Measurements from ENCODE around the gene PHF2. TPM values are rescaled to one million over a fixed set of nuclear protein-coding genes. Genes with fewer than 3 reads are reported as not detected.

The PHF2 gene
- total RNA-seq, 1 experiment from 2014 or later: 16.1 TPM

DNA sequence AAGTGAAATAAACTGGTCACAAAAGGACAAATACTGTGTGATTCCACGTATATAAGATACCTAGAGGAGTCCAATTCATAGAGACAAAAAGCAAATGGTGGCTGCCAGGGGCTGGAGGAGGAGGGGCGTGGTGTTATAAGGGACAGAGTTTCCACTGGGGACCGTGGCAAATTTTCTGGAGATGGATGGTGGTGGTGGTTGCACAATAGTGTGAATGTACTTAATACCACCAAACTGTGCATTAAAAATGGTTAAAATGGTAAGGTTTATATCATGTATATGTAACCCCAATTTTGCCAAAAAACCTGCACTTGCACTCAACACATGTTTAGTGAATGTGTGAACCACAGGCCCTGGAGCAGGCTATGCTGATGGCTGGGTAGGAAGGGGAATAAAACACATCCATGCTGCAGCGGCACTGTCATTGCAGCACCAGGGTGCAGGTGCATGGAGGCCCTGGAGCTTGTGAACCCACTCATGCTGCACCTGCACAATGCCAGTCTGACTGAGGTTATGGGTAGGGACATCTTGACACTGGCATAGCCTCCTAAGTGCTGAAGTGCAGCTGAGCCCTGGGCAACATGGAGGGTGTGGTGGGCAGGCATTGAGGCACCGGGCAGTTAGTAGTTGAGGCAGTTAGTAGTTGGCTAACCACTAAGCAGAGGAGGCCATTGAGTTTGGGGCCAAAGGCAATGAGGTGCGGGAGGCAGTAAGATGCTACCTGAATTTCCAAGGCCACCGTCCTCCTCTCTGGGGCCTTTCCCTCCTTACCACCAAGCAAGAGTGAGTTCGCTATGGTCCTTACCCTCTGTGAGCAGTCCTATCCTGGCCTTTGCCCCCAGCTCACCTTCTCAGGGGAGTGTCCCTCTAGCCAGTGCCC lies 3.5 kb upstream of the PHF2 start:
- no peak overlapping the region for H3K27ac ChIP-seq (ENCODE audit: low read length)
- H4K20me1 ChIP-seq (ENCODE audit: insufficient read depth, low read depth, low read length): no peaks in the 10 kb centered on the region
- H3K4me2 ChIP-seq (ENCODE audit: low read depth, low read length, poor library complexity, severe bottlenecking): no peak overlapping the region
- H3K9ac ChIP-seq (ENCODE audit: low read length): no peak overlapping the region
- no peak overlapping the region for H3K4me3 ChIP-seq (ENCODE audit: low read length)
- peaks cover 22% of the 10 kb centered on the region for H3K36me3 ChIP-seq (ENCODE audit: insufficient read depth, low read length)
- no peaks in the 10 kb centered on the region for H3K9me2 ChIP-seq (replicated peaks; ENCODE audit: insufficient read depth, low read length)
- H2AFZ ChIP-seq (ENCODE audit: low read length): no peak overlapping the region
- H3K27me3 ChIP-seq (ENCODE audit: low read length): no peaks in the 10 kb centered on the region
- no peak for DNase-seq
- H3K9me3 ChIP-seq (ENCODE audit: low read length): 0 out of 2 replicates have a peak, but pooled peaks cover 8% of the 10 kb centered on the region
- H3K79me2 ChIP-seq (ENCODE audit: low read length): peaks cover 18% of the 10 kb centered on the region
- H3K4me1 ChIP-seq (ENCODE audit: low read length): peaks cover 15% of the 10 kb centered on the region

DNA sequence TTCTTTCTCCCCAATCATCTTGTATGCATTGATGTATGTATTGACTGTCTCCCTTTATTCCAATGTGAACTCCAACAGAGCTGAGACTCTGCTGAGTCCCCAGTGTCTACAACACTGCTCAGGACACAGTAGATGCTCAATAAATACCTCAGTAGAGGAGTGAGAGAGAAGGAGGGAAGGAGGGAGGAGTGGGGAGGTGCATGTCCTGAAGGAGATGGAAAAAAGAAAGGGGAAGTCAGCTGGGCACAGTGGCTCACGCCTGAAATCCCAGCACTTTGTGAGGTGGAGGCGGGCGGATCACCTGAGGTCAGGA lies 2.9 kb upstream of the PHF2 start:
- no peak overlapping the region for H3K27ac ChIP-seq (ENCODE audit: low read length)
- no peak overlapping the region for H2AFZ ChIP-seq (ENCODE audit: low read length)
- H3K27me3 ChIP-seq (ENCODE audit: low read length): no peaks in the 10 kb centered on the region
- no peak for DNase-seq
- 0 out of 2 replicates have a peak, but pooled peaks cover 8% of the 10 kb centered on the region for H3K9me3 ChIP-seq (ENCODE audit: low read length)
- H3K36me3 ChIP-seq (ENCODE audit: insufficient read depth, low read length): peaks cover 22% of the 10 kb centered on the region
- peaks cover 24% of the 10 kb centered on the region for H3K79me2 ChIP-seq (ENCODE audit: low read length)
- no peaks in the 10 kb centered on the region for H3K9me2 ChIP-seq (replicated peaks; ENCODE audit: insufficient read depth, low read length)
- H3K4me2 ChIP-seq (ENCODE audit: low read depth, low read length, poor library complexity, severe bottlenecking): no peak overlapping the region
- no peak overlapping the region for H3K4me3 ChIP-seq (ENCODE audit: low read length)
- peaks cover 21% of the 10 kb centered on the region for H3K4me1 ChIP-seq (ENCODE audit: low read length)
- H3K9ac ChIP-seq (ENCODE audit: low read length): no peak overlapping the region
- no peaks in the 10 kb centered on the region for H4K20me1 ChIP-seq (ENCODE audit: insufficient read depth, low read depth, low read length)

DNA sequence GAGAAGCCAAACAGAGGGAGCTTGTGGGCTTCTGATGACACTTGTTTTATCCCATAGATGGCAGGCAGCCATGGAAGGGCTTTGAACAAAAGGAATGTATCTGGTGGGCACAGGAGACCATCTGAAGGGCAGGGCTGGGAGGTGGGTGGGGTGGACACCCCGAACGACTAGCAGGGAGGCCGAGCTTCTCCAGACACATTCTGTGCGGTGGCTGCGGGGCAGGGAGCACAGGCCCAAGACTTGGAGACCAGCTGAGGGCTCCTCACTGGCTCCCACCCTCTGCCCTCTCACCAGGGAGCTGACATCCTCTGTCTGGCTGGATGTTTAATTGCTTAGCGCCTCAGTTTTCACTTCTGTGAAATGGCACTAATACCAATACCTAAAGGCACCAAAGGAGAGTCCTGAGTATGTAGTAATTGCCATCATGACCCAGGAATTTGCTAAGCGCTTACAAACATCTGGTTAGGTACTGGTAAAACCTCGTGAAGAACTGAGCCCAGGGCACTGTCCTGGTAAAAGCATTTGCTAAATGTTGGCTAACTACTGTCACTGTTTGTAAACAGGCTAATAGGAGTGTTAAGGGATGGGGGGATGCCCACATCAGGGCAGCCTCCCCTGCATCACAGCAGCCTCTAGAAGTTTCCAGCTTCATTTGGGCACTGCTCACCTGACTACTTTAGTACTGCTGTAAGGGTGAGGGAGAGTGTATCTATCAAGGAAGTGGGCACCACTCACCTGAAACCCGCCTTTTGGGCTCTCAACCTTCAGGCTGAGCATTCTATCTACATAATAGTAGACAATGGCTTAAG lies 2.1 kb upstream of the PHF2 start:
- Histone ChIP-seq H4K20me1 (ENCODE audit: insufficient read depth, low read depth, low read length) (no peaks in the 10 kb centered on the region), H3K27ac (ENCODE audit: low read length) (no peak overlapping the region), H3K9me3 (ENCODE audit: low read length) (0 out of 2 replicates have a peak, but pooled peaks cover 8% of the 10 kb centered on the region), H3K4me1 (ENCODE audit: low read length) (peaks cover 29% of the 10 kb centered on the region), H3K79me2 (ENCODE audit: low read length) (peaks cover 32% of the 10 kb centered on the region), H3K9ac (ENCODE audit: low read length) (no peak overlapping the region), H3K9me2 (replicated peaks; ENCODE audit: insufficient read depth, low read length) (no peaks in the 10 kb centered on the region), H3K27me3 (ENCODE audit: low read length) (no peaks in the 10 kb centered on the region), H3K4me3 (ENCODE audit: low read length) (no peak overlapping the region), H3K4me2 (ENCODE audit: low read depth, low read length, poor library complexity, severe bottlenecking) (no peak overlapping the region), H3K36me3 (ENCODE audit: insufficient read depth, low read length) (peaks cover 16% of the 10 kb centered on the region), H2AFZ (ENCODE audit: low read length) (no peak overlapping the region)
- DNase-seq: no peak

DNA sequence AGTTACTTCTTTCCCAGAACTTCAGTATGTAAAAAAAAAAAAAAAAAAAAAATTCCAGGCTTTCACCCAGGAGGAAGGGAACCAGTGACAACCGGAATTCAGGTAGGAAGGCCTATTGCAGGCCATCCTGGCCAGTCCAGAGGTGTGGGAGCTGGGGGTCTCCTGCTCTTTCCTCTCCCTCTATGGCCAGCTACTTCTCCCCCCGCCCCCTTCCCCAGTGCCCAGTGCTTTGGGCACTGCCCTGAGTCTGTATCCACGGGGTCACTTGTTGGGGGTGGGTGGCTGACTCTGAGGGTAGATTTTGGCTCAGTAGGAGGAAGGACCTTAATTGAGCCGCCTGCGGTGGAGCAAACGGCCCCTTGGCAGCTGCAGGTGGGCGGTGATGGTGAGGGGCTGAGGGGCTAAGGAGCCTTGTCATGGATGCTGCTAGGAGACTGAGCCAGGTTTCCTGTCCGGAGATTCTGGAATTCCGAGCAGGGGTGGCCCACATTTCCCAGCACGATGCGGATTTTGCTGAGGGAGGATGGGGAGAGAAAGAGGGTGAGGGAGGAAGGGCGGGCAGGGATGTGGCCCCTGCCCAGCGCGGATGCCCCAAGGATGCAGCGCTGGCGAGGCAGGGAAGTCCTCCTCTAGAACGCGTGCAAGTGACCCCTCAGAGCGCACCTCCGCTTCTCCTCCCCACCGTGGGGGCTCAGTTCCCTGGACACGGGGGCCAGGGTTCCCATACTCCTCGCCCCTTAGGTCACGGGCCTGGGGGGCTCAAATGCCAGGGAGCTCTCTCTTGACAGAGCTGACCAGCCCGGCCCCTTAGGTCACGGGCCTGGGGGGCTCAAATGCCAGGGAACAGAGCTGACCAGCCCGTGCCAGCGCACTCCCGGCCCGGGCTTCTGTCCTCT lies 1.2 kb upstream of the PHF2 start:
- Histone ChIP-seq H3K27ac (ENCODE audit: low read length) (peak overlapping the region; percentile 69), H3K9me2 (replicated peaks; ENCODE audit: insufficient read depth, low read length) (no peaks in the 10 kb centered on the region), H3K27me3 (ENCODE audit: low read length) (no peaks in the 10 kb centered on the region), H3K9ac (ENCODE audit: low read length) (peak overlapping the region; percentile 95), H3K36me3 (ENCODE audit: insufficient read depth, low read length) (peaks cover 8% of the 10 kb centered on the region; the same call in 1 of the 2 replicates), H2AFZ (ENCODE audit: low read length) (peak overlapping the region; percentile 60; the same call in 1 of the 2 replicates), H3K79me2 (ENCODE audit: low read length) (peaks cover 41% of the 10 kb centered on the region), H3K9me3 (ENCODE audit: low read length) (0 out of 2 replicates have a peak, but pooled peaks cover 8% of the 10 kb centered on the region), H3K4me2 (ENCODE audit: low read depth, low read length, poor library complexity, severe bottlenecking) (peak overlapping the region; percentile 97), H3K4me3 (ENCODE audit: low read length) (peak overlapping the region; percentile 97), H3K4me1 (ENCODE audit: low read length) (peaks cover 30% of the 10 kb centered on the region), H4K20me1 (ENCODE audit: insufficient read depth, low read depth, low read length) (no peaks in the 10 kb centered on the region)
- DNase-seq: no peak

DNA sequence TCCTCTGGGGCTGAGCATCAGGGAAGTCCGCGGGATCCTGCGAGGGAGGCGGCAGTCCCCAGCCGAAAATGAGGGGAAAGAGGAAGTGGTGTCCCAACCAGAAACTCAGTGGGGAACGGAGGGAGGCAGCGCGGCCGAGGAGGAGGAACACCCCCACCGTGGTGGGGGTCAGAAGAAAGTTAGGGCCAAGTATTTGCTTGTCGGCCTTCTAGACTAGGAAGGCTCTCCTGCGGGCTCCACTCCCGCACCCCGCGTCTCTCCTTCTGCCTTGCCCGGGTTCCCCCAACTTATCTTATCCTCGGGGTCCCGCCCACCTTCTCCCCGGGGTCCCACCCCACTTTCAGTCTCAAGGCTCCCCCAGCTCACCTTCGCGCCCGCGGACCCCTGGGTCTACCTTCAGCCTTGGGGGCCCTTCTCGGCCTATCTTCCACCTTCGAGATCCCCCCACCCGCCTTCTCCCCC lies 557 bp upstream of the PHF2 start:
- Histone ChIP-seq H3K9me3 (ENCODE audit: low read length) (0 out of 2 replicates have a peak, but pooled peaks cover 4% of the 10 kb centered on the region), H3K27ac (ENCODE audit: low read length) (peak overlapping the region; percentile 69), H3K9ac (ENCODE audit: low read length) (peak overlapping the region; percentile 95), H2AFZ (ENCODE audit: low read length) (peak overlapping the region; percentile 60), H3K4me2 (ENCODE audit: low read depth, low read length, poor library complexity, severe bottlenecking) (peak overlapping the region; percentile 97), H3K36me3 (ENCODE audit: insufficient read depth, low read length) (peaks cover 3% of the 10 kb centered on the region; the same call in 1 of the 2 replicates), H3K27me3 (ENCODE audit: low read length) (no peaks in the 10 kb centered on the region), H3K4me3 (ENCODE audit: low read length) (peak overlapping the region; percentile 97), H3K4me1 (ENCODE audit: low read length) (peaks cover 30% of the 10 kb centered on the region), H4K20me1 (ENCODE audit: insufficient read depth, low read depth, low read length) (no peaks in the 10 kb centered on the region), H3K9me2 (replicated peaks; ENCODE audit: insufficient read depth, low read length) (no peaks in the 10 kb centered on the region), H3K79me2 (ENCODE audit: low read length) (peaks cover 48% of the 10 kb centered on the region)
- peak; percentile 91 for DNase-seq

DNA sequence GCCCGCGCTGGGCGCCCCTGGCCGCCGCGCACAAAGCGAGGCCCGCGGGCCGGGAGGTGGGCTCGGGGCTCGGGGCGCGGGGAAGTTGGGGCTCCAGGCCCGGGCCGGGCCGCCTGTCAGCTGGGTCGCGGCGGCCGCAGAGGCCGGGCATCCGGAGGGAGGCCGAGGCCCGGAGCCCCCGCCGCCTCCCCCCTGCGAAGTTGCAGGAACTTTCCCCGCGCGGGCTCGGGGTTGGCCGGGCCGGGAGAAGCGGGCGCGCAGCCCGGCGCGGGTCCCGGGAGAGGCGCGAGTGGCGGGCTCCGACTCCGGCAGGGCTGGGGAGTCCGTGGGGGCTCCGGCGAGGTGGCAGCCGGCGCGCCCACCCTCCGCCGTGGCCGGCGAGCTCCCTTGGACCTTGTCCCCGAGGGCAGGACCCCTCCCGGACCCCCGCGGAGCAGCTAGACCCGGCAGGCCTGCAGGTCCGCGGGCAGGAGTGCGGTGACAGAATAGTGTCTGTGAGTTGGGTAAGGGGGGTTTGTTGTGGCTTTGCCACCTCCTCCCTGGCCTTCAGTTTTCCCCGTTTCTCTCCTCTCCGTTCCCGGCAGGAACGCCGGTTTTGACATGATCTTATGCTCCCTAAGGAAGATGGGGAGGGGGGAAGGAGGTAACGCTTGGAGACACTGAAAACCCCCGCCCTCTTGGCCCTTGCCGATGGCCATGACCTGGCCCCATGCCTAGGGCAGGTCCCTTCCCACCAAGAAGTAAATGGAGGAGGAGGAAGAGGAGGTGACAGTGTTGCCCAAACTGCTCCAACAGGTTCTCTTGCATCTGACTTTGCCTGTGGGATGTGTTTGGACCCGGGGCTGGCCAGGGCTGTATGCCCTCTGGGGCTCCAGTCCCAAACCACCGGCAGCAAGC lies 942 bp downstream of the PHF2 start:
- H3K9ac ChIP-seq (ENCODE audit: low read length): peak overlapping the region; percentile 91
- H3K79me2 ChIP-seq (ENCODE audit: low read length): peaks cover 63% of the 10 kb centered on the region
- no peaks in the 10 kb centered on the region for H3K36me3 ChIP-seq (ENCODE audit: insufficient read depth, low read length)
- no peaks in the 10 kb centered on the region for H4K20me1 ChIP-seq (ENCODE audit: insufficient read depth, low read depth, low read length)
- H3K4me1 ChIP-seq (ENCODE audit: low read length): peaks cover 30% of the 10 kb centered on the region
- peak overlapping the region; percentile 94 for H3K4me3 ChIP-seq (ENCODE audit: low read length)
- H3K9me3 ChIP-seq (ENCODE audit: low read length): no peaks in the 10 kb centered on the region
- H3K9me2 ChIP-seq (replicated peaks; ENCODE audit: insufficient read depth, low read length): no peaks in the 10 kb centered on the region
- peak overlapping the region; percentile 79 for H3K4me2 ChIP-seq (ENCODE audit: low read depth, low read length, poor library complexity, severe bottlenecking)
- no peak overlapping the region for H2AFZ ChIP-seq (ENCODE audit: low read length)
- no peaks in the 10 kb centered on the region for H3K27me3 ChIP-seq (ENCODE audit: low read length)
- DNase-seq: peak; percentile 63
- H3K27ac ChIP-seq (ENCODE audit: low read length): peak overlapping the region; percentile 24; the same call in 1 of the 2 replicates

All from Karpas-422 (cell line).